ENCODE data around the gene PNPLA7.

DNA sequence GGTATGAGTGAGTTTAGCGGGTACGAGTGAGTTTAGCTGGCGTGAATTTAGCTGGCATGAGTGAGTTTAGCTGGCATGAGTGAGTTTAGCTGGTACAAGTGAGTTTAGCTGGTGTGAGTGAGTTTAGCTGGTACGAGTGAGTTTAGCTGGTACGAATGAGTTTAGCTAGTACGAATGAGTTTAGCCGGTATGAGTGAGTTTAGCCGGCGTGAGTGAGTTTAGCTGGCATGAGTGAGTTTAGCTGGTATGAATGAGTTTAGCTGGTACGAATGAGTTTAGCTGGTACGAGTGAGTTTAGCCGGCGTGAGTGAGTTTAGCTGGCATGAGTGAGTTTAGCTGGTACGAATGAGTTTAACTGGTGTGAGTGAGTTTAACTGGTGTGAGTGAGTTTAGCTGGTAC lies 41.0 kb downstream of the PNPLA7 start:
- TF ChIP-seq EZH2 (IDR thresholded peaks at IDR 0.05; ENCODE audit: borderline replicate concordance, low read length): no peak
- TF ChIP-seq, protein P1, sequence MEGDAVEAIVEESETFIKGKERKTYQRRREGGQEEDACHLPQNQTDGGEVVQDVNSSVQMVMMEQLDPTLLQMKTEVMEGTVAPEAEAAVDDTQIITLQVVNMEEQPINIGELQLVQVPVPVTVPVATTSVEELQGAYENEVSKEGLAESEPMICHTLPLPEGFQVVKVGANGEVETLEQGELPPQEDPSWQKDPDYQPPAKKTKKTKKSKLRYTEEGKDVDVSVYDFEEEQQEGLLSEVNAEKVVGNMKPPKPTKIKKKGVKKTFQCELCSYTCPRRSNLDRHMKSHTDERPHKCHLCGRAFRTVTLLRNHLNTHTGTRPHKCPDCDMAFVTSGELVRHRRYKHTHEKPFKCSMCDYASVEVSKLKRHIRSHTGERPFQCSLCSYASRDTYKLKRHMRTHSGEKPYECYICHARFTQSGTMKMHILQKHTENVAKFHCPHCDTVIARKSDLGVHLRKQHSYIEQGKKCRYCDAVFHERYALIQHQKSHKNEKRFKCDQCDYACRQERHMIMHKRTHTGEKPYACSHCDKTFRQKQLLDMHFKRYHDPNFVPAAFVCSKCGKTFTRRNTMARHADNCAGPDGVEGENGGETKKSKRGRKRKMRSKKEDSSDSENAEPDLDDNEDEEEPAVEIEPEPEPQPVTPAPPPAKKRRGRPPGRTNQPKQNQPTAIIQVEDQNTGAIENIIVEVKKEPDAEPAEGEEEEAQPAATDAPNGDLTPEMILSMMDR (conservative IDR thresholded peaks at IDR 0.05 in 1 of 2, IDR thresholded peaks at IDR 0.05 in 1 of 2; ENCODE audit: extremely low read depth in 1 of 2, insufficient read depth in 1 of 2, low read depth in 1 of 2, low read length in 2 of 2): no peak

Measured in mammary epithelial cell (primary cell).